Measurements from ENCODE around the gene SCPEP1. TPM values are rescaled to one million over a fixed set of nuclear protein-coding genes. Genes with fewer than 3 reads are reported as not detected.

The SCPEP1 gene
- total RNA-seq, 4 donors from 2014 or later = 48.7 to 150 (median 64.7) TPM

- H3K27me3 ChIP-seq = peaks cover 0 to 6% of the 10 kb centered on the region in 2 donors
- H3K4me1 ChIP-seq = peaks cover 0 to 7% (median 2%) of the 10 kb centered on the region in 4 donors
- H3K9me3 ChIP-seq = no peaks in the 10 kb centered on the region
- TF ChIP-seq POLR2A (IDR thresholded peaks at IDR 0.05) (no peak), CTCF (IDR thresholded peaks at IDR 0.05) (no peak)
- peak overlapping the region; percentile 23 to 44 (median 32) for H3K4me3 ChIP-seq
- peak in 1 of 3 donors; percentile 48 for DNase-seq
- H3K36me3 ChIP-seq = no peaks in the 10 kb centered on the region
- H3K27ac ChIP-seq = no peak overlapping the region
These were observed 67.3 kb downstream of the SCPEP1 start for GRCh38 chr17:57044976-57045867.

GRCh38 chr17:57045868-57046704, 68.2 kb downstream of the SCPEP1 start:
- Histone ChIP-seq H3K27ac (no peak overlapping the region), H3K27me3 (peaks cover 0 to 6% of the 10 kb centered on the region in 2 donors), H3K4me1 (peaks cover 0 to 7% (median 2%) of the 10 kb centered on the region in 4 donors), H3K9me3 (no peaks in the 10 kb centered on the region), H3K36me3 (no peaks in the 10 kb centered on the region), H3K4me3 (peak overlapping the region; percentile 23 to 44 (median 32))
- peak; percentile 18 to 59 (median 51) for DNase-seq
- TF ChIP-seq POLR2A (IDR thresholded peaks at IDR 0.05) = no peak
- TF ChIP-seq CTCF (IDR thresholded peaks at IDR 0.05) = no peak

- H3K27ac ChIP-seq = no peak overlapping the region
- peaks cover 0 to 6% of the 10 kb centered on the region in 2 donors for H3K27me3 ChIP-seq
- H3K36me3 ChIP-seq = no peaks in the 10 kb centered on the region
- H3K4me3 ChIP-seq = peak overlapping the region in 3 of 4 donors; percentile 28 to 44 (median 36)
- H3K4me1 ChIP-seq = peaks cover 0 to 7% (median 2%) of the 10 kb centered on the region in 4 donors
- no peak for TF ChIP-seq CTCF (IDR thresholded peaks at IDR 0.05)
- TF ChIP-seq POLR2A (IDR thresholded peaks at IDR 0.05) = no peak
- DNase-seq = peak in 1 of 3 donors; percentile 50
- no peaks in the 10 kb centered on the region for H3K9me3 ChIP-seq
These were observed 68.8 kb downstream of the SCPEP1 start for GRCh38 chr17:57046749-57047148.

- Histone ChIP-seq H3K27ac (no peak overlapping the region), H3K4me3 (no peak overlapping the region)
- TF ChIP-seq POLR2A (IDR thresholded peaks at IDR 0.05) = no peak
- TF ChIP-seq CTCF (IDR thresholded peaks at IDR 0.05) = no peak
These were observed 70.2 kb downstream of the SCPEP1 start for GRCh38 chr17:57048096-57048495.

GRCh38 chr17:57050306-57050705, 72.4 kb downstream of the SCPEP1 start:
- Histone ChIP-seq H3K4me3 (no peak overlapping the region), H3K36me3 (no peaks in the 10 kb centered on the region), H3K9me3 (no peaks in the 10 kb centered on the region), H3K27ac (no peak overlapping the region), H3K4me1 (peaks cover 0 to 11% (median 2%) of the 10 kb centered on the region in 4 donors), H3K27me3 (peaks cover 0 to 5% of the 10 kb centered on the region in 2 donors)
- DNase-seq = no peak
- no peak for TF ChIP-seq POLR2A (IDR thresholded peaks at IDR 0.05)
- no peak for TF ChIP-seq CTCF (IDR thresholded peaks at IDR 0.05)

More at GRCh38 chr17:57048096-57048495, 70.2 kb downstream of the SCPEP1 start:
- no peaks in the 10 kb centered on the region for H3K36me3 ChIP-seq
- H3K27me3 ChIP-seq = peaks cover 0 to 6% of the 10 kb centered on the region in 2 donors
- no peak for DNase-seq
- no peaks in the 10 kb centered on the region for H3K9me3 ChIP-seq
- H3K4me1 ChIP-seq = peaks cover 0 to 7% (median 2%) of the 10 kb centered on the region in 4 donors
